GM12878 (cell line): ENCODE data around the gene AFAP1. TPM values are rescaled to one million over a fixed set of nuclear protein-coding genes. Genes with fewer than 3 reads are reported as not detected.

Experiments used
- ATAC-seq: fragments of 200-7000 bp; cut with Tn5 transposase; 3 replicates; pipeline ENCODE4 v1.9.1; 2020; ENCODE audit warnings: mild to moderate bottlenecking, moderate library complexity
- BruUV-seq: library from RNA; stranded (reverse); fragments of 400-500 nt; replicated peaks from 2 replicates; lab custom pipeline; 2021; lab: Mats Ljungman, UMichigan
- CTCF ChIA-PET: fragments of 300-600 bp; sonication (Branson Sonifier 250); formaldehyde crosslinking; extraction: SDS; loops from one replicate; lab custom pipeline; 2021; ENCODE audit warnings: inconsistent platforms; lab: Yijun Ruan, JAX
- POLR2A ChIA-PET: fragments of 350-600 bp; formaldehyde crosslinking; extraction: SDS; loops from one replicate; lab custom pipeline; 2021; ENCODE audit warnings: inconsistent platforms; lab: Charles Lee
- RAD21 ChIA-PET: fragments of 300-600 bp; sonication (Branson Sonifier 250); formaldehyde crosslinking; loops from one replicate; lab custom pipeline; 2023; ENCODE audit warnings: antibody characterized with exemption; ENCODE audit not compliant: unreplicated experiment; lab: Charles Lee
- SMC1A ChIA-PET: fragments of 300-600 bp; sonication (Branson Sonifier 250); formaldehyde crosslinking; loops from one replicate; lab custom pipeline; 2023; ENCODE audit not compliant: unreplicated experiment, uncharacterized antibody; lab: Charles Lee
- DNase-seq: peaks from one replicate; pipeline ENCODE4 v3.0.0-alpha.2; 2011; ENCODE audit warnings: low read depth, low spot score
- FAIRE-seq: peaks from 3 replicates; lab custom pipeline; 2011; peaks lifted over from hg19 to GRCh38; lab: Jason Lieb, UNC
- H2AFZ ChIP-seq: 2 replicates; pipeline ENCODE4 v1.6.0; 2011; ENCODE audit warnings: low read depth, low read length, control low read depth; ENCODE audit not compliant: control insufficient read depth
- H3K27ac ChIP-seq: 2 replicates; pipeline ENCODE4 v1.5.1; 2011; ENCODE audit warnings: control low read depth; ENCODE audit not compliant: control insufficient read depth, insufficient read depth
- H3K27me3 ChIP-seq, 2 experiments: replicated peaks in 1 of 2; 2 replicates each; pipeline versions ENCODE4 v1.6.0 to v1.6.1; 2011; ENCODE audit warnings: low read length in 1 of 2; ENCODE audit not compliant: control insufficient read depth in 2 of 2, insufficient read depth in 2 of 2
- H3K36me3 ChIP-seq, 2 experiments: 2 replicates each; pipeline ENCODE4 v1.5.1; 2011; ENCODE audit warnings: low read length in 1 of 2; ENCODE audit not compliant: control insufficient read depth in 2 of 2, insufficient read depth in 2 of 2
- H3K4me1 ChIP-seq: 2 replicates; pipeline ENCODE4 v1.6.1; 2011; ENCODE audit warnings: mild to moderate bottlenecking, low read length, moderate library complexity, mixed read lengths; ENCODE audit not compliant: control insufficient read depth, insufficient read depth
- H3K4me2 ChIP-seq: 2 replicates; pipeline ENCODE4 v1.6.0; 2011; ENCODE audit warnings: control low read depth; ENCODE audit not compliant: control insufficient read depth, insufficient read depth
- H3K4me3 ChIP-seq: fragments of 200-600 bp; sonication (generic); 2 replicates; pipeline ENCODE4 v1.5.1; 2016
- H3K79me2 ChIP-seq: 2 replicates; pipeline ENCODE4 v1.6.0; 2011; ENCODE audit warnings: low read length; ENCODE audit not compliant: control insufficient read depth, insufficient read depth
- H3K9ac ChIP-seq: 2 replicates; pipeline ENCODE4 v1.8.0; 2011; ENCODE audit warnings: low read length, control low read depth, mixed read lengths; ENCODE audit not compliant: control insufficient read depth, insufficient read depth
- H3K9me3 ChIP-seq: replicated peaks from 3 replicates; pipeline ENCODE4 v1.5.1; 2011; ENCODE audit warnings: mild to moderate bottlenecking, low read length; ENCODE audit not compliant: control insufficient read depth, insufficient read depth
- H4K20me1 ChIP-seq: 2 replicates; pipeline ENCODE4 v1.6.0; 2011; ENCODE audit not compliant: control insufficient read depth, insufficient read depth
- BRCA1 ChIP-seq: IDR thresholded peaks from 2 replicates; pipeline ENCODE4 v1.6.1; 2011; ENCODE audit warnings: low read depth, low read length, improper control_type of control experiment
- JUND ChIP-seq: IDR thresholded peaks from 2 replicates; pipeline ENCODE4 v1.6.1; 2012; ENCODE audit warnings: low read depth, mild to moderate bottlenecking, low read length, improper control_type of control experiment, moderate library complexity
- MAX ChIP-seq: IDR thresholded peaks from 2 replicates; pipeline ENCODE4 v1.6.1; 2012; ENCODE audit warnings: low read depth, low read length, improper control_type of control experiment
- NFXL1 ChIP-seq: fragments of 450-650 bp; IDR thresholded peaks from 2 replicates; pipeline ENCODE4 v1.6.1; 2017; ENCODE audit warnings: antibody characterized with exemption, mild to moderate bottlenecking, borderline replicate concordance
- NR2C2 ChIP-seq: IDR thresholded peaks from 2 replicates; pipeline ENCODE4 v1.6.1; 2011; ENCODE audit warnings: borderline replicate concordance, low read depth; ENCODE audit not compliant: control insufficient read depth, insufficient read length
- SP1 ChIP-seq: IDR thresholded peaks from one replicate; pipeline ENCODE4 v1.6.1; 2011; ENCODE audit warnings: low read depth, low read length
- SUZ12 ChIP-seq: fragments of 200-600 bp; sonication (generic); IDR thresholded peaks from one replicate; pipeline ENCODE4 v1.6.1; 2018; ENCODE audit warnings: antibody characterized with exemption, mild to moderate bottlenecking; ENCODE audit not compliant: unreplicated experiment
- TCF12 ChIP-seq: IDR thresholded peaks from 2 replicates; pipeline ENCODE4 v1.6.1; 2011; ENCODE audit warnings: low read depth, mild to moderate bottlenecking, low read length
- USF2 ChIP-seq: IDR thresholded peaks from 2 replicates; pipeline ENCODE4 v1.6.1; 2011; ENCODE audit warnings: low read depth, low read length, improper control_type of control experiment, borderline replicate concordance
- WGBS: methylation state at CpG from one replicate; pipeline ENCODE4 v1.1.6; 2016; ENCODE audit warnings: low lambda C conversion rate; ENCODE audit not compliant: insufficient replicate concordance, insufficient coverage; ENCODE audit errors: missing lambda C conversion rate; 5-methylcytosine and 5-hydroxymethylcytosine counted together
- in situ Hi-C: fragments of 300-500 bp; cut with MboI; formaldehyde crosslinking; loops from 9 replicates; pipeline ENCODE4 v1.14.3; 2018; ENCODE audit warnings: mixed read lengths
- intact Hi-C: fragments of 100-400 bp; cut with micrococcal nuclease; formaldehyde crosslinking; loops from one replicate; pipeline ENCODE4 v1.14.2; 2022; ENCODE audit not compliant: unreplicated experiment
- polyA plus RNA-seq, 11 experiments: library from polyadenylated mRNA; depleted of rRNA in 4 of 11; unstranded in 6 of 11; stranded (reverse) in 5 of 11; fragments of >200 nt; fragmentation: Nextera tagmentation in 4 of 11; fragmentation: Illumina TruSeq in 1 of 11; extraction: Ambion mirVana in 4 of 11; extraction: Trizol in 1 of 11; gene quantifications; 1 replicate in 1 of 11; 2 replicates in 10 of 11; pipeline versions ENCODE4 v1.2.1 to v1.2.3, GENCODE V29; 2011 to 2016; ENCODE audit warnings: inconsistent platforms in 2 of 11, missing spikeins in 2 of 11, low read depth in 1 of 11
- total RNA-seq, 4 experiments: library from RNA; depleted of rRNA in 3 of 4; stranded (reverse); fragments of >200 nt in 3 of 4; fragmentation: Illumina TruSeq in 1 of 4; extraction: Trizol in 1 of 4; gene quantifications; 2 replicates each; pipeline versions ENCODE4 v1.2.1 to v1.2.3, GENCODE V29; 2013 to 2021

The AFAP1 gene
- total and polyA plus RNA-seq, 10 of the 15 experiments (the other 5 are each of a cell fraction or from before 2014, with no cell fraction given) = 0.02 to 0.23 (median 0.09) TPM; not detected in 1

- in situ Hi-C loops (no loop called here), intact Hi-C loops (no loop called here)
- Histone ChIP-seq H3K27ac (no peak overlapping the region), H3K4me3 (no peak overlapping the region), H3K9me3 (no peaks in the 10 kb centered on the region; the same call in 2 of the 3 replicates), H3K79me2 (no peaks in the 10 kb centered on the region), H3K27me3 (peaks cover 0 to 4% of the 10 kb centered on the region in 2 experiments; a peak in 1 of 4 replicates), H3K9ac (no peak overlapping the region), H2AFZ (no peak overlapping the region), H4K20me1 (no peaks in the 10 kb centered on the region), H3K4me2 (no peak overlapping the region), H3K36me3 (no peaks in the 10 kb centered on the region), H3K4me1 (no peaks in the 10 kb centered on the region)
- DNase-seq = no peak
- ChIA-PET POLR2A (no interaction called here), CTCF (no interaction called here), RAD21 (no interaction called here), SMC1A (no interaction called here)
- TF ChIP-seq SUZ12 (no peak), TCF12 (no peak), USF2 (no peak), MAX (no peak), NR2C2 (no peak), BRCA1 (no peak), NFXL1 (no peak), JUND (no peak), SP1 (no peak)
- no TSS peak for BruUV-seq
- whole genome bisulfite sequencing = 26% methylated on average over 6 of the region's 6 CpGs
- no peak for ATAC-seq
- FAIRE-seq = no peak
Measured at GRCh38 chr4:7828793-7829301, 110.8 kb downstream of the AFAP1 start.
